GM18519 (cell line): ENCODE measurements around the gene TNIP1.

ENCODE experiments used
- ATAC-seq: cut with Tn5 transposase; IDR thresholded peaks from one replicate; pipeline ENCODE4 v1.9.1; 2021; ENCODE audit warnings: mild to moderate bottlenecking, moderate library complexity; ENCODE audit not compliant: unreplicated experiment, low FRiP score

TNIP1 gene, protein sequence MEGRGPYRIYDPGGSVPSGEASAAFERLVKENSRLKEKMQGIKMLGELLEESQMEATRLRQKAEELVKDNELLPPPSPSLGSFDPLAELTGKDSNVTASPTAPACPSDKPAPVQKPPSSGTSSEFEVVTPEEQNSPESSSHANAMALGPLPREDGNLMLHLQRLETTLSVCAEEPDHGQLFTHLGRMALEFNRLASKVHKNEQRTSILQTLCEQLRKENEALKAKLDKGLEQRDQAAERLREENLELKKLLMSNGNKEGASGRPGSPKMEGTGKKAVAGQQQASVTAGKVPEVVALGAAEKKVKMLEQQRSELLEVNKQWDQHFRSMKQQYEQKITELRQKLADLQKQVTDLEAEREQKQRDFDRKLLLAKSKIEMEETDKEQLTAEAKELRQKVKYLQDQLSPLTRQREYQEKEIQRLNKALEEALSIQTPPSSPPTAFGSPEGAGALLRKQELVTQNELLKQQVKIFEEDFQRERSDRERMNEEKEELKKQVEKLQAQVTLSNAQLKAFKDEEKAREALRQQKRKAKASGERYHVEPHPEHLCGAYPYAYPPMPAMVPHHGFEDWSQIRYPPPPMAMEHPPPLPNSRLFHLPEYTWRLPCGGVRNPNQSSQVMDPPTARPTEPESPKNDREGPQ

DNA sequence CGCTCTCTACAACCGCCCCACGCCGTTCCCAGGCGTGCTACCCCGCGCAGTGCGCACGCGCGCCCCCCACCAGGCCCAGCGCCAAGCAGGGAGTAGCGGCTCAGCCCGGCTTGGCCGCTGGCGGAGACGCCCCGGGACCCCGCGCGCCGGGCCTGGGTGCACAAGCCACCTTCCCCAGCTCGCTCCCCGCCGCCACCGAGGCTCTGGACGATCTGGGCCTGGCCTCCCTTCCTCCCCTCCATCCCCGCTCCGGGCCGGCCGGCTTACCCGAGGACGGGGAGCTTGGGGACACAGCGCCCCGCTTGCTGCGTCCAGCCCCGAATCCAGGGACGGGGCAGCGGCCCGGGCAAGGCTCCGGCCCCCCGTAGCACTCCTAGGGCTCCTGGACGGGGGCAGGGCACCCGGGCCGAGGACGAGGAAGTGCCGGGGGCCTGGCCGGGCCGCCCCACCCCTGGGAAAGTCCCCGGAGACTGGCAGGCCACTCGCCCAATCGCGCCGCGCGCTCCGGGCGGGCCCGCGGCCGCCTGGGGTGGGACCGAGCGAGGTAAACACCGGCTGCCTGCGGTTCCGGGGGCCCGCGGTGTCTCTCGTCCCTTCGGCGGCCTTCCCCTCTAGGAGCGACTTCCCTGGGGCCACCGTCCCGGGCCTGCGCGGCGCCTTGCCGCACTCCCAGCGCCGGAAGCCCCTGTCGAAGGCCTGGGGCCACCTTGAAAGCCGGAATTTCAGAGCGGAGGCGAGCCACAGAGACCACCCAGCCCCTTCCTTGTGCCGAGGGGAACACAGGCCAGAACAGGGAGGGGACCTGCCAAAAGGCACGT, at the start of gene TNIP1:
Gene TNIP1, minus strand, starts transcription at position 422 of the 818 bp plus-strand sequence. CDS start 15,939 bp downstream, outside the sequence.
- peak; percentile 60 for ATAC-seq

- ATAC-seq: no peak
Measured at GRCh38 chr5:151130235-151130921, 49.5 kb upstream of the TNIP1 start.

- ATAC-seq: no peak
Measured at GRCh38 chr5:151128817-151129216, 48.0 kb upstream of the TNIP1 start.

DNA sequence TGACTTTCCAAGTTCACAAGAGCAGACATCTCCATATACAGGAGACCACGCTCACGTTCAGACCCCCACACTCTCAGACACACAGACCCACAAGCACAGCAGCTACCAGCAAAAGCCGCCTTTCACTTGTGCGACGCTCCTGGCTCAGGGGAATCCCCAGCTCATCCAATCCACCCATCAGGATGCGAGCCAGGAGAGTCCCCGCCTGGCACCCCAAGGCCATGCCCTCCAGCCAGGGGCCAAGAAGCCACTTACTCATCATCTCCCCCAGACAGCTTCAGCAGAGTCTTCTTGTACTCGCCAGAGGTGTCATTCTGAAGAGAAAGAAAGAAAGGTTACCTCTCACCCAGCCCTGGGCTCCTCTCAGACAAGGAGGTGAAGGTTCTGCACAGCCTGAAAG, 47.1 kb upstream of the TNIP1 start:
- ATAC-seq: no peak

GRCh38 chr5:151126199-151126645, 45.4 kb upstream of the TNIP1 start:
- ATAC-seq: no peak

- ATAC-seq: no peak
Measured at GRCh38 chr5:151125421-151125820, 44.6 kb upstream of the TNIP1 start.

DNA sequence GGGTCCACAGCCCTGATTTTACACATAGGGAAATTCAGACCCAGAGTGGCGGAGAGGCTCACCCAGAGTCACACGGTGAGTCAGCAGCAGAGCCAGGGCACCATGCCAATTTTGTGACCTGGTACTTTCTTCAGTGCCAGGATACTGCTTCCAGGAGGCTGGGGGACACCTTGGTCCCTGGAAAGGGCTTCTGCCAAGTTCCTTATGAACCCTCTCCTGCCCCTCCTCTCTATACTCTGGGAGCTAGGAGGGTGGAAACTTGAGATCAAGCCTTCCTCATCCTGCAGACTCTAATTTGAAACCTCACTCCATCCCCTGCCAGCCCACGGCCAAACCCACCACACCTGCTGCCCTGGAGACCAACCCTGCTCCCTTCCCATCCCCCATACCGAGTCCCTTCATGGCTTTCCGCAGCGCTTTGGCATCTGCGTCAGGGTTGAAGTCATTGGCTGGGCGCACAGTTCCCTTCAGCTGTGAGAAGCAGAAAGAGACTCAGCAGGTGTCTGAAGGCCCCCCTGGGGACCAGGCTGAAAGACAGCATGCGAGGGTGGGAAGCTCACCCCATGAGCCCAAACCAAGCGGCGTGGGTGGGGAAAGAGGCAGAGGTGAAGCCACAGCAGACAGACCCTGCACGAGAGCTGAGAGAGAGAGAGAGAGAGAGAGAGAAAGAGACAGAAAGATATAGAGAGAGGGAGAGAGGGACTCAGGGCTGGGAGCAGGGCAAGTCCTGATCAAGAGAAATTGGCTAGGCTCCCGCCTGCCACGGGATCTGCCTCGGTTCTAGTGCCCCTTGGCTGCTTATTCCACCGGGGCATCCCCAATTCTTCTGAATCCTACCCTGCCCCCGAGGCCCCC, 43.3 kb upstream of the TNIP1 start:
- ATAC-seq: peak; percentile 82

- no peak for ATAC-seq
Measured at GRCh38 chr5:151122828-151123227, 42.0 kb upstream of the TNIP1 start.

- no peak for ATAC-seq
Measured at GRCh38 chr5:151121665-151122064, 40.8 kb upstream of the TNIP1 start.

GRCh38 chr5:151121095-151121494, 40.3 kb upstream of the TNIP1 start:
- no peak for ATAC-seq

GRCh38 chr5:151118913-151119575, 38.2 kb upstream of the TNIP1 start:
- ATAC-seq: no peak

- ATAC-seq: no peak
Measured at GRCh38 chr5:151115272-151115905, 34.6 kb upstream of the TNIP1 start.

DNA sequence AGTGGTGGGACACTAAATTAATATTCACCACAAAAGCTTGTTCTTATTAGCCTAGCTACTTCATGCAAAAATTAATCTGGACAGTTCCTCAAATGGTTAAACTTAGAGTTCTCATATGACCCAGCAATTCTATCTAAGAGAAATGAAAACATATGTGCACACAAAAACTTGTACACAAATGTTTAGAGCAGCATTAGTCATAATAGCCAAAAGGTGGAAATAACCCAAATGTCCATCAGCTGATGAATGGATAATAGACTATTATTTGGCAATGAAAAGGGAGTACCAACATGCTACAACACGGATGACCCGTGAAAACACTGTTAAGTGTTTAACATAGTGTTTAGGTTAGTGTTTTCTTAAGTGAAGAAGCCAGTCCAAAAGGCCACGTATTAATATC, 32.8 kb upstream of the TNIP1 start:
- ATAC-seq: no peak

GRCh38 chr5:151110992-151111391, 30.2 kb upstream of the TNIP1 start:
- no peak for ATAC-seq

- no peak for ATAC-seq
Measured at GRCh38 chr5:151110122-151110681, 29.4 kb upstream of the TNIP1 start.

GRCh38 chr5:151108566-151108965, 27.7 kb upstream of the TNIP1 start:
- ATAC-seq: no peak

- ATAC-seq: no peak
Measured at GRCh38 chr5:151107738-151108520, 27.1 kb upstream of the TNIP1 start.
